HTR-8/SVneo (cell line): ENCODE data around the gene PDE6G.
"Not testable (repeated sequence)": the region's sequence is repeated elsewhere in the genome, so short reads cannot be mapped to it uniquely, and the experiment has no call there.

ENCODE experiments used
- DNase-seq: peaks from one replicate; pipeline ENCODE4 v3.0.0; 2011; ENCODE audit warnings: low spot score, mixed read lengths; ENCODE audit not compliant: insufficient read length
- FAIRE-seq: peaks from 2 replicates; lab custom pipeline; 2011; peaks lifted over from hg19 to GRCh38; lab: Jason Lieb, UNC

PDE6G gene

DNA sequence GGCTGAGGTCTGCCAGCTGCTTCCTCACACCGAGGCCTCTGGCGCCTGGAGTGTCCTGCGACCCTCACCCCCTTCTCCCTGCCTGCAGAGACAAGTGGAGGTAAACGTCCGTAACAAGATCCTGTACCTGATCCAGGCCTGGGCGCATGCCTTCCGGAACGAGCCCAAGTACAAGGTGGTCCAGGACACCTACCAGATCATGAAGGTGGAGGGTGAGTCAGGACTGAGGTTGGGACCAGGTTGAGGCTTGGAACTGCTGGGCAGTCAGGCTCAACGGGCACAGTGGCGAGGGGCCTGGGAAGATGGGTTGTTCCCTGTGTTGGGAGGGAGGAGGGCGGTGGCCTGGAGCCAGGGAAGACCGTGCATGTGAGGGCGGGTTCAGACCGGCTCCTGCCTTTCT, 32.3 kb upstream of the PDE6G start:
- no peak for DNase-seq
- FAIRE-seq: no peak

DNA sequence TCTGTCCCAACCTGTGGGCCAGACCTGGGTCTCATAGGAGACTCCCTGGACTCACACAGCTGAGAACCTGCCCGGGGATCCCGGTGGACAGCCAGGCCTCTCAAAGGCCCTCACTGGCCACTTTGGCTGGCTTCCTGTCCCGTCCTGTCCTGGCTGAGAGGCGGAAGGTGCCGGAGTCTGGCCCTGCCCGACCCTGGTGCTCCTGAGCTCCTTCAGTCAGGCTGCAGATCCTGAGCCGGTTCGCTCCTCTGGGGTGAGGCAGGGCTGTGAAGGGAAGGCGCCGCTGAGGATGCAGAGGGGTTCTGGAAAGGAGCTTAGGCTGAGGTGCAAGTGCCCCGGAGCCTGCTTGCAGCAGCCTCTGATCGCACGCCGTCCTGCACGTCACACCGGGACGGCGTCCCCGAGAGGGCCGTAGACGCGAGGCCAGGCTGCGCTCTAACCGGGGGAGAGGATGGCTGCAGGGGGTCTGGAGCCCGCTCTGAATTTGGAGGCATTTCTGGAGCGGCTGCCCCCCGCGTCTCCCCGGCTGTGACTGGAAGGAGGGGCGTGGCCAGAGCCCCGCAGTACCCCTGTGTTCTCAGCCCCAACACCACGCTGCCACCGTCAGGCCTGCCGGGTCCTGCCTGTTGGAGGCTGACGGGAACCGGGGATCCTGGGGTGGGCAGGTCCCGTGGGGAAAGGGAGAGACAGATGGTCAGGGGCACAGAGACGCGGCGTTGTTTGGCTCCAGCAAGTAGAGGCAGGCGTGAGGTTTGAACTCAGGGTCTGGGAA, 31.6 kb upstream of the PDE6G start:
- DNase-seq (no peak), FAIRE-seq (no peak)

DNA sequence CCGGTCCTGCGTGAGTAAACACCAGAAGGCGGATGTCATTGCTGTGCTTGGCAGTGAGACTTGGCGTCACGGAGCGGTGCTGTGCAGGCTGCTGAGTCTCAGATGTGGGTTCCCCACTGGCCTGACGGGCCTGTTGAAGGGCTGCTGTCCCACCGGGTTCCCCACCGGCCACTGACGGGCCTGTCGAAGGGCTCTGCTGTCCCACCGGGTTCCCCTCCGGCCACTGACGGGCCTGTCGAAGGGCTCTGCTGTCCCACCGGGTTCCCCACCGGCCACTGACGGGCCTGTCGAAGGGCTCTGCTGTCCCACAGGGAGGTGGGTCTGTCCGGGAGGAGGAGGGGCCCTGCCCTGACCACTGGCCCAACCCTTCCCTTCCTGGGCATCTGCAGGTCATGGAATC, 30.3 kb upstream of the PDE6G start:
- FAIRE-seq (no peak), DNase-seq (no peak)

- FAIRE-seq (no peak), DNase-seq (no peak)
These were observed 28.8 kb upstream of the PDE6G start for GRCh38 chr17:81685108-81685507.

GRCh38 chr17:81684442-81684911, 28.1 kb upstream of the PDE6G start:
- FAIRE-seq (no peak), DNase-seq (no peak)

DNA sequence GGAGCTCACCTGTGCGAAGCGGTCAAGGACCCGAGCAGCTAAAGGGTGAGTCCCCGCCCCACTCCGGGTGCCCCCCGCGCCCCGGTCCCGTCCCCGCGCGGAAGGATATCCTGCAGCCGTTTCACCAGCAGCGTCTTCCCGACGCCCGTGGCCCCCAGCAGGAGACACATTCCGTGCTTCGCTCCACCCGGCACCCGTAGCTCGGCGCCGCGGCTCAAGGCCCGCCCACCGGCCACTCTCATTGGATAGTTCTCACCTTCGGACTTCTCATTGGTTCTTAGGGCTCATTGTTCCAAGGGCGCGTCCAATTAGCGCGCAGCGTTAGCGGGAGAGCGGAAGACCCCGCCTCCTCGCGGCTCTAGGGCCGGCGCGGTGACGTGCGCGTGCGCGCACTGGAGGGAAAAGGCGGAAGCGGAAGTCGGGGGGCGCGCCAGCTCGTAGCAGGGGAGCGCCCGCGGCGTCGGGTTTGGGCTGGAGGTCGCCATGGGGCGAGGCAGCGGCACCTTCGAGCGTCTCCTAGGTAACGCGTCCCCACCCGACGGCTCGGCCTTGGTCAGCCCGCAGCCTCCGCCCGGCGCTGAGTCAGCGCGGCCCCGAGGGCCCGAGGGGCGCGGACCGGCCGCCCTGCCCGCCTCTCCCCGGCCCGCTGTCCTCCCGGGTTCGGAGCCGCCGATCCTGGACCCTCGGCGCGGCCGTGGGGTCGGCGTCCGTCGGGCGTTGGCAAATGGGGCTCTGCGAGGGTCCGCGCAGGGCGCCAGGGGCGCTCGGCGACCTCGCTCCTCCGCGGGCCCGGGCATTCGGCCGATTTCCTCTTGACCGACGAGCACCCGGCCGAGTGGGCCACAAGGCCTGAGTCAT, 27.5 kb upstream of the PDE6G start, which contains the start of the genes ARL16 and HGS:
ARL16 (minus strand) TSS at position 214 of the 858 bp plus-strand sequence; CDS start at position 170, 44 bp downstream.
HGS (plus strand) TSS at position 428 of the 858 bp plus-strand sequence; CDS start at position 484, 56 bp downstream.
- DNase-seq: peak; percentile 99
- peak; percentile 92 for FAIRE-seq

DNA sequence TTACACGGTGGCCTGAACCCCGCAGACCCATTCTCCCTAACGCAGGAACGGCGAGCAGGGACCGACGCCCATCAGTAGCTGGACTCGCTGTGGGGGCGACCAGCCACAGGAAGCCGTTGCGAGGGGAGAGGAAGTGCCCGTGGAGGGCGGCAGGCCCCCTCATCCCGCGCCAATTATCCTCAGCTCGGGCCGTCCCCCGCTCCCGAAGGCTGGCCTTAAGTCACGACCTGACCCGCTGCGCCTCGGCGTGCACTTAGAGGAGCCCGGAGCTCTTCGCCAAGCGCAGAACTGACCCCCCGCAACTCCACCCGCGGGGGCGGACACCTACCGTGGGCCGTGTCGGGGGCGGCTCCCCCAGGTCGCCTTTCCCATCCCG, 26.9 kb upstream of the PDE6G start:
- FAIRE-seq: no peak
- no peak for DNase-seq

GRCh38 chr17:81682565-81683207, 26.3 kb upstream of the PDE6G start:
- FAIRE-seq (no peak), DNase-seq (no peak)

GRCh38 chr17:81681672-81682071, 25.3 kb upstream of the PDE6G start:
- DNase-seq: no peak
- no peak for FAIRE-seq

GRCh38 chr17:81680150-81680549, 23.8 kb upstream of the PDE6G start:
- DNase-seq: no peak

GRCh38 chr17:81676906-81677305, 20.6 kb upstream of the PDE6G start:
- DNase-seq (no peak), FAIRE-seq (no peak)

More at GRCh38 chr17:81680150-81680549, 23.8 kb upstream of the PDE6G start:
- FAIRE-seq: no peak

- not testable (repeated sequence) for FAIRE-seq, DNase-seq
These were observed 19.3 kb upstream of the PDE6G start for GRCh38 chr17:81675515-81676221.

DNA sequence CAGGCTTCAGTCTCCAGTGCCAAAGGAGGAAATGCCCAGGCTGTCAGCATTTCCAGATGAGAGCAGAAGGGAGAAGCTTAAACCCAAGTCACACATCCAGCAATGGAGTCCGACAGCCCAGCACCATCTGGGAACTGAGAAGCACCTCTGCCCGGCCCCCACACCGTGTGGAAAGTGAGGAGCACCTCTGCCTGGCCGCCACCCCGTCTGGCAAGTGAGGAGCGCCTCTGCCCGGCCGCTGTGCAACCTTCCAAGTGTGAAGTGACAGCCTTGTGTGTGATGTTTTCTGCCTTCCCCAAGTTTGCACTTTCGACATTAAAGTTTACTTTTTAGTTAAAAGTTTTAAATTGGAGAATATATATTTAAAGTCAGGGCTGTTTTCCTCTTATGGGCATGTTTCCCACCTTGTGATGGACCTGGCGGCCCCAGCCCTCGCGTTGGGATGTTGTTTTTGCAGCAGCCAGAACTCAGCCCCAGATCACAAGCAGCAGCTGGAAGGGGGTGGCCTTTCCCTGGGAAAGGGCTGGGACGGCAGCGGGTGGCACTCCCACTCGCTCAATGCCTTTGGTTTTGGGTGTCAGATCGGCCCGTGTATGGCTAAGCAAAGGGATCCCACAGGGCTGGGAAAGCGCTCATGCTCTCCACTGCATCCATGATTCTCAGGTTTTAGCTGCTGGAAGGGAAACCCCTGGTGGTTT, 17.4 kb upstream of the PDE6G start:
- DNase-seq (no peak), FAIRE-seq (no peak)

- DNase-seq: no peak
- FAIRE-seq: no peak
These were observed 16.6 kb upstream of the PDE6G start for GRCh38 chr17:81672954-81673353.

GRCh38 chr17:81672504-81672903, 16.2 kb upstream of the PDE6G start:
- no peak for DNase-seq
- FAIRE-seq: no peak

- no peak for FAIRE-seq
These were observed 11.4 kb upstream of the PDE6G start for GRCh38 chr17:81667754-81668153.

DNA sequence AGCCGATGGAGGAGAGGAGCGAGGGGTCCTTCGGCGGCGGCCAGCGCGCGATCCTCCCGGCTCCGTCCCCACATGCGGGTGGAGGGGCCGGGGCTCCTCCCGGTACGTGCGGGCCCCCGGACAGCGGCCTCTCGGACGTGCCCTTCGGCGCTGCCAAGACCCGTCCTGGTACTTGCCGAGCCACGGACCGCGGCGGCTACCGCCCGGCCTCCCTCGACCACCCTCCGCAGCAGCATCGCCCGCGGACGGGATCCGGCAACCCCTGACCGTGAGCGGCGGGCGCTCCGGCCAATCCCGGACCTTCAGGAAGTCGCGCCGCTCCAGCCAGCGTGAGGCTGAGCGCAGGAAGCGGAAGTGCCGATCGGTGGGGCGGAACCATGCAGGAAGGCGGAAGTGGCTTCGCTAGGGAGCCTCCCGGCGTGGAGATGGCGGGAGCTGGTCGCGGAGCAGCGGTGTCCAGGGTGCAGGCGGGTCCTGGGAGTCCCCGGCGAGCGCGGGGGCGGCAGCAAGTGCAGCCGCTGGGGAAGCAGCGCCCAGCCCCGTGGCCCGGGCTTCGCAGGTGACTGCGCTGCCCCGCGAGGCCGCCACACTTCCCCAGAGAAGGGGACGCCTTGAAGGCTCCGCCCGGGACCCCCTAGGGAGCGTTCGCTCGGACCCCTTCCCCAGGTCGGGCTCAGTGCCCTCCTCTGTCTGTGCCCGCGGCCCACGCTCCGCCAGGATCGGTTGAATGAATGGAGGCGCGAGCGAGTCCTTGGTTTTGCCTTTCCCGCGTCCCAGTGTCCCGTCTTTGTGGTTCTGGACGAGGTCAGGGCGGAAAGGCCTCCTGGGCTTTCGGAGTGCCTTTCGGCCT, 10.2 kb upstream of the PDE6G start, which contains the start of the genes CCDC137 and OXLD1:
CCDC137 (plus strand) TSS at position 396 of the 850 bp plus-strand sequence; CDS start at position 426, 30 bp downstream.
OXLD1 (minus strand) TSS at position 264 of the 850 bp plus-strand sequence; CDS start at position 236, 28 bp downstream.
- DNase-seq (peak; percentile 98), FAIRE-seq (peak; percentile 86)

More at GRCh38 chr17:81667754-81668153, 11.4 kb upstream of the PDE6G start:
- DNase-seq: no peak

GRCh38 chr17:81666092-81666341, 9.7 kb upstream of the PDE6G start:
- DNase-seq (no peak), FAIRE-seq (no peak)
